CD4-positive, alpha-beta T cell treated with Interleukin-6 at 100 ng/mL for 8 hours (primary cell): ENCODE data around the gene GIMAP6.
A peak's percentile ranks its signal among the peaks of the same experiment; 100 is the strongest.
"Not testable (repeated sequence)": the region's sequence is repeated elsewhere in the genome, so short reads cannot be mapped to it uniquely, and the experiment has no call there.

Source experiments
- DNase-seq: peaks from one replicate; pipeline ENCODE4 v3.0.0-alpha.2; 2020; ENCODE audit warnings: mixed read lengths, low spot score

The GIMAP6 gene

GRCh38 chr7:150645259-150646020 is 13.3 kb upstream of the GIMAP6 start:
- no peak for DNase-seq

GRCh38 chr7:150642926-150643325 is 10.7 kb upstream of the GIMAP6 start:
- no peak for DNase-seq

GRCh38 chr7:150641854-150642253 is 9.7 kb upstream of the GIMAP6 start:
- DNase-seq: no peak

GRCh38 chr7:150633926-150634325 is 1.7 kb upstream of the GIMAP6 start:
- DNase-seq: no peak

GRCh38 chr7:150631084-150631826 is 930 bp downstream of the GIMAP6 start:
- DNase-seq: peak; percentile 90

GRCh38 chr7:150629347-150629746 is 2.8 kb downstream of the GIMAP6 start:
- no peak for DNase-seq

- DNase-seq: no peak
These were observed 4.2 kb downstream of the GIMAP6 start for GRCh38 chr7:150627959-150628358.

GRCh38 chr7:150626696-150627095 is 5.5 kb downstream of the GIMAP6 start:
- no peak for DNase-seq

- DNase-seq: no peak
These were observed 10.8 kb downstream of the GIMAP6 start for GRCh38 chr7:150621376-150621775.

GRCh38 chr7:150620617-150621371 is 11.4 kb downstream of the GIMAP6 start:
- DNase-seq: peak; percentile 14

- DNase-seq: no peak
These were observed 12.1 kb downstream of the GIMAP6 start for GRCh38 chr7:150620061-150620460.

- not testable (repeated sequence) for DNase-seq
These were observed 16.9 kb downstream of the GIMAP6 start for GRCh38 chr7:150615221-150615755.

- not testable (repeated sequence) for DNase-seq
These were observed 17.8 kb downstream of the GIMAP6 start for GRCh38 chr7:150614426-150614825.

- no peak for DNase-seq
These were observed 18.3 kb downstream of the GIMAP6 start for GRCh38 chr7:150613880-150614279.

- peak; percentile 27 for DNase-seq
These were observed 19.3 kb downstream of the GIMAP6 start for GRCh38 chr7:150612925-150613324.

- no peak for DNase-seq
These were observed 22.0 kb downstream of the GIMAP6 start for GRCh38 chr7:150610233-150610632.

- peak; percentile 65 for DNase-seq
These were observed 28.6 kb downstream of the GIMAP6 start for GRCh38 chr7:150603600-150603999.

- DNase-seq: no peak
These were observed 36.8 kb downstream of the GIMAP6 start for GRCh38 chr7:150595361-150595760.

- no peak for DNase-seq
These were observed 37.4 kb downstream of the GIMAP6 start for GRCh38 chr7:150594805-150595204.

GRCh38 chr7:150587551-150587950 is 44.6 kb downstream of the GIMAP6 start:
- no peak for DNase-seq

- DNase-seq: no peak
These were observed 45.4 kb downstream of the GIMAP6 start for GRCh38 chr7:150586785-150587152.

- no peak for DNase-seq
These were observed 46.0 kb downstream of the GIMAP6 start for GRCh38 chr7:150586068-150586784.
